ENCODE measurements around the gene CLIP1. TPM values are rescaled to one million over a fixed set of nuclear protein-coding genes. Genes with fewer than 3 reads are reported as not detected.

The CLIP1 gene
- total and polyA plus RNA-seq, 2 of the 4 experiments (the other 2 are of a cell fraction) = 38.0 to 54.8 TPM

GRCh38 chr12:122308811-122309210, 113.7 kb downstream of the CLIP1 start:
- Histone ChIP-seq H2AK9ac (replicated peaks; ENCODE audit: low read depth, low read length, poor library complexity) (no peak overlapping the region), H2AFZ (replicated peaks; ENCODE audit: low read length, poor library complexity) (no peak overlapping the region), H3K4ac (ENCODE audit: low read depth, low read length) (no peak overlapping the region; the same call in 1 of the 2 replicates), H2BK120ac (ENCODE audit: low read depth, low read length) (no peak overlapping the region), H3K56ac (ENCODE audit: extremely low read depth, insufficient read depth, low read length) (no peak overlapping the region), H3K4me1 (ENCODE audit: control insufficient read depth, insufficient read depth, low read length) (peaks cover 11% of the 10 kb centered on the region), H3K79me1 (ENCODE audit: low read depth in 1 of 2, low read length in 2 of 2) (peaks cover 11 to 20% of the 10 kb centered on the region in 2 experiments), H4K91ac (ENCODE audit: insufficient read depth, low read depth, low read length) (no peak overlapping the region), H4K20me1 (ENCODE audit: insufficient read depth, low read length) (no peaks in the 10 kb centered on the region), H3K4me2 (ENCODE audit: low read depth, low read length) (peak overlapping the region; percentile 43; the same call in 1 of the 2 replicates), H3K14ac (replicated peaks; ENCODE audit: low read depth, low read length) (0 out of 2 replicates have a peak overlapping the region, but pooled peaks have one; percentile 12), H3K4me3 (ENCODE audit: insufficient read depth, low read depth, low read length) (no peak overlapping the region), H3K36me3 (ENCODE audit: control insufficient read depth, insufficient read depth, low read length) (peaks cover 25% of the 10 kb centered on the region), H2BK5ac (ENCODE audit: low read depth, low read length, poor library complexity, severe bottlenecking) (peak overlapping the region; percentile 80), H3K27ac (ENCODE audit: insufficient read depth, low read length) (no peak overlapping the region), H2BK15ac (ENCODE audit: low read depth, low read length) (no peak overlapping the region), H3K23ac (ENCODE audit: low read depth, low read length) (0 out of 2 replicates have a peak overlapping the region, but pooled peaks have one; percentile 17), H2AK5ac (ENCODE audit: low read depth, low read length) (no peak overlapping the region), H3K18ac (ENCODE audit: low read depth, low read length) (no peak overlapping the region), H4K5ac (ENCODE audit: low read depth, low read length) (no peak overlapping the region), H3K9ac (ENCODE audit: low read depth, low read length) (no peak overlapping the region), H4K8ac (ENCODE audit: low read depth in 2 of 2, low read length in 2 of 2) (no peak overlapping the region), H3K9me3 (ENCODE audit: control insufficient read depth, insufficient read depth, low read length) (no peaks in the 10 kb centered on the region), H2BK20ac (ENCODE audit: low read depth, low read length) (no peak overlapping the region), H3K9me1 (ENCODE audit: insufficient read depth, low read length) (peaks cover 7% of the 10 kb centered on the region), H3K27me3 (ENCODE audit: control insufficient read depth, insufficient read depth, low read length) (no peaks in the 10 kb centered on the region)
- peak; percentile 72 for ATAC-seq (ENCODE audit: low read depth)
- DNase-seq = peak; percentile 67
- TF ChIP-seq CHD1 (IDR thresholded peaks at IDR 0.05; ENCODE audit: low read depth, low read length) (no peak), POLR2A (IDR thresholded peaks at IDR 0.05; ENCODE audit: low read depth, low read length) (no peak), MAFK (IDR thresholded peaks at IDR 0.05; ENCODE audit: low read depth, low read length) (no peak), SMC3 (IDR thresholded peaks at IDR 0.05; ENCODE audit: low read depth, low read length) (no peak), RFX5 (IDR thresholded peaks at IDR 0.05; ENCODE audit: low read depth, low read length) (no peak), CTCF (conservative IDR thresholded peaks at IDR 0.05; ENCODE audit: low read depth, low read length) (no peak), NFE2L2 (IDR thresholded peaks at IDR 0.05; ENCODE audit: low read depth, low read length) (no peak), CEBPB (IDR thresholded peaks at IDR 0.05; ENCODE audit: low read depth, low read length) (peak; percentile 23; the same call in 1 of the 2 replicates), MAZ (IDR thresholded peaks at IDR 0.05; ENCODE audit: borderline replicate concordance, low read depth, low read length) (no peak), RCOR1 (IDR thresholded peaks at IDR 0.05; ENCODE audit: insufficient replicate concordance, low read length) (no peak), RAD21 (IDR thresholded peaks at IDR 0.05; ENCODE audit: low read length) (no peak), FOS (IDR thresholded peaks at IDR 0.05; ENCODE audit: low read depth, low read length) (peak; percentile 23; the same call in 1 of the 2 replicates), BHLHE40 (IDR thresholded peaks at IDR 0.05; ENCODE audit: low read depth, low read length) (no peak), MXI1 (IDR thresholded peaks at IDR 0.05; ENCODE audit: borderline replicate concordance, low read depth, low read length) (no peak), USF2 (IDR thresholded peaks at IDR 0.05; ENCODE audit: low read depth, low read length) (no peak)
- TF ChIP-seq, protein P1, sequence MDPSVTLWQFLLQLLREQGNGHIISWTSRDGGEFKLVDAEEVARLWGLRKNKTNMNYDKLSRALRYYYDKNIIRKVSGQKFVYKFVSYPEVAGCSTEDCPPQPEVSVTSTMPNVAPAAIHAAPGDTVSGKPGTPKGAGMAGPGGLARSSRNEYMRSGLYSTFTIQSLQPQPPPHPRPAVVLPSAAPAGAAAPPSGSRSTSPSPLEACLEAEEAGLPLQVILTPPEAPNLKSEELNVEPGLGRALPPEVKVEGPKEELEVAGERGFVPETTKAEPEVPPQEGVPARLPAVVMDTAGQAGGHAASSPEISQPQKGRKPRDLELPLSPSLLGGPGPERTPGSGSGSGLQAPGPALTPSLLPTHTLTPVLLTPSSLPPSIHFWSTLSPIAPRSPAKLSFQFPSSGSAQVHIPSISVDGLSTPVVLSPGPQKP (IDR thresholded peaks at IDR 0.05; ENCODE audit: borderline replicate concordance, low read depth, low read length) = no peak
- no TSS peak for BruUV-seq (replicated peaks)
- POLR2A ChIA-PET (ENCODE audit: unreplicated experiment) = no interaction called here
- WGBS, 2 experiments (ENCODE audit: extremely low coverage in 2 of 2, insufficient read length in 1 of 2) = no CpG with 5 or more reads among the region's 1 CpG
- intact Hi-C loops (cut with micrococcal nuclease) = no loop called here
- dilution Hi-C loops (cut with HindIII; ENCODE audit: low sequenced_read_pairs, unreplicated experiment) = no loop called here
- in situ Hi-C loops (cut with MboI; ENCODE audit: low sequenced_read_pairs) = no loop called here
- CTCF ChIA-PET = interaction anchor here (1.2 to 1.7 kb wide), 2 partner anchors 28 to 91 kb away, joined by 3 to 4 read pairs; no protein-coding TSS in a partner anchor

Data from IMR-90 (cell line).